ENCODE results near the gene TRABD2B.

Gene TRABD2B

DNA sequence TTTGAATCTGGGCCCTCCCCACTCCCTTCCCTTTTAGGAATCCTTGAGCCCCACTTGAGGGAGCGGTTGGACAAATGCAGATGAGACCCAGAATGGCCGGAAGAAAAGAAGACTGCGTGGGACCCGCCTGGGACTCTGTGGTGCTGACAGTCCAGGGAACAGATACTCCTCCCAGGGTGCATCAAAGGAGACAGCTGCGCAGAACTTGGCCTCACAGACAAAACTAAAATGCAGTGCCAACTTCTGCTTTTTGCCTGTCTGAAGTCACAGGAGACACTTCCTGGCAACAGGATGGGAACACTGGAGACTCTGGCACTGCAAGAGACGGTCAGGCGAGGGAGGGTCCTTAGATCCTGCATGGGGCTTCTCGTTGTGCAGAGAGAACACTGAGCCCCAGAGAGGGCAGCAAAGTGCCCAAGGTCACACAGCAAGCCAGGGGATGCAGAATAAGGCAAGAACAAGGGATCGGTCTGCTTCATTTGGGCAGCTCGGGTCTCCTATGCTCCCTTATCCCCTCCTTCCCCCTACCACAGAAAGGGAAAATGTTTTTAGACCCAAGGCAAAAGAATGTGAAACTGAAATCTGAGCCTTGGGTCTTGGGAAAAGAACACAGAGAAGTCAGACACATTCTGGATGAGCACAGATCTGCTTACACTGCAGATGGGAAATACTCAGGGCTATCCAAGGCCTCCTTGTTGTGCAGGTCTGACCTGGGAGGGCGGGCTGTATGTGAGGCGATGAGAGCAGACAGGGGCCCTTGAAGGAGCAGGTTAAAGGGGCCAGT is 182.4 kb downstream of the TRABD2B start:
- H3K9me3 ChIP-seq (ENCODE audit: control insufficient read depth, low read length), result no peaks in the 10 kb centered on the region
- no peak overlapping the region for H3K4me3 ChIP-seq (ENCODE audit: insufficient read depth in 1 of 2, low read depth in 1 of 2, low read length in 2 of 2)
- H2BK5ac ChIP-seq (ENCODE audit: low read depth, low read length, poor library complexity, severe bottlenecking), result no peak overlapping the region
- no peak overlapping the region for H3K4me2 ChIP-seq (ENCODE audit: low read length, poor library complexity, severe bottlenecking)
- H3K4ac ChIP-seq (ENCODE audit: low read depth in 1 of 2, low read length in 2 of 2), result no peak overlapping the region
- H3K14ac ChIP-seq (ENCODE audit: low read length in 2 of 2), result no peak overlapping the region
- H4K91ac ChIP-seq (ENCODE audit: low read length), result no peak overlapping the region
- no peak overlapping the region for H2AK5ac ChIP-seq (ENCODE audit: low read length, severe bottlenecking)
- no peak overlapping the region for H3K9ac ChIP-seq (ENCODE audit: low read length)
- no peak overlapping the region for H2AFZ ChIP-seq (ENCODE audit: low read depth, low read length)
- no peak overlapping the region for H2BK120ac ChIP-seq (ENCODE audit: low read depth, low read length)
- no peaks in the 10 kb centered on the region for H3K36me3 ChIP-seq (ENCODE audit: control insufficient read depth in 1 of 2, insufficient read depth in 2 of 2, low read depth in 1 of 2, low read length in 2 of 2)
- no peak overlapping the region for H2BK15ac ChIP-seq (ENCODE audit: low read depth, poor library complexity, severe bottlenecking)
- H3K79me1 ChIP-seq (replicated peaks; ENCODE audit: low read length, poor library complexity, severe bottlenecking), result no peaks in the 10 kb centered on the region
- DNase-seq, result no peak
- H3K18ac ChIP-seq (ENCODE audit: low read depth in 1 of 2, low read length in 2 of 2), result no peak overlapping the region
- H3K23ac ChIP-seq (ENCODE audit: low read length in 2 of 2), result no peak overlapping the region
- no peak overlapping the region for H3K27ac ChIP-seq (ENCODE audit: low read length, poor library complexity, severe bottlenecking)
- H3K4me1 ChIP-seq (ENCODE audit: control insufficient read depth, insufficient read depth, low read depth, low read length), result no peaks in the 10 kb centered on the region
- WGBS, result 75% methylated on average over 10 of the region's 12 CpGs
- no peak overlapping the region for H4K8ac ChIP-seq (ENCODE audit: low read length)
- no peak overlapping the region for H2BK12ac ChIP-seq (ENCODE audit: low read length in 2 of 2)
- peaks cover 13 to 37% of the 10 kb centered on the region in 2 experiments for H3K27me3 ChIP-seq (ENCODE audit: control insufficient read depth in 1 of 2, insufficient read depth in 1 of 2, low read length in 2 of 2)

DNA sequence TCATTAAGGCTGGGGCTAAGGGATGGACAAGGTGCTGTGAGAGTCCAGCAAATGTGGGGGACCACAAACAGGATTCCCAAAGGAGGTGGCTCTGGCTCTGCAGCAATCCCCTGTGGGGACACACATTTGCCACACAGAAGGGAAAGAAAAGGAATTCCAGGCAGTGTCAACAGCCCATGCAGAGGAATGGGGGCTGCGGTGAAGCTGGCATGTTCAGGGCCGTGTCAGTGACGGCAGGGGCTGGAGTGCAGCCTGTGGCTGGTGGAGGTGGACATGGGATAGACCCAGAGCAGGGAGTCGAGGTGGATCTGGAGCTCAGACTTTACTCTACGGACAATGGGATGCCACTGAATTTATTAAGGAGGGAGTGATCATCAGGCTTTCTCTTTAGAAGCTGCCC is 183.2 kb downstream of the TRABD2B start:
- H3K14ac ChIP-seq (ENCODE audit: low read length in 2 of 2), result no peak overlapping the region
- H3K18ac ChIP-seq (ENCODE audit: low read depth in 1 of 2, low read length in 2 of 2), result no peak overlapping the region
- H2AFZ ChIP-seq (ENCODE audit: low read depth, low read length), result no peak overlapping the region
- H4K91ac ChIP-seq (ENCODE audit: low read length), result no peak overlapping the region
- H3K4ac ChIP-seq (ENCODE audit: low read depth in 1 of 2, low read length in 2 of 2), result no peak overlapping the region
- 73% methylated on average over 5 of the region's 5 CpGs for WGBS
- no peaks in the 10 kb centered on the region for H3K79me1 ChIP-seq (replicated peaks; ENCODE audit: low read length, poor library complexity, severe bottlenecking)
- H2BK12ac ChIP-seq (ENCODE audit: low read length in 2 of 2), result no peak overlapping the region
- H4K8ac ChIP-seq (ENCODE audit: low read length), result no peak overlapping the region
- H3K27me3 ChIP-seq (ENCODE audit: control insufficient read depth in 1 of 2, insufficient read depth in 1 of 2, low read length in 2 of 2), result peaks cover 13 to 37% of the 10 kb centered on the region in 2 experiments
- no peak overlapping the region for H3K4me3 ChIP-seq (ENCODE audit: insufficient read depth in 1 of 2, low read depth in 1 of 2, low read length in 2 of 2)
- no peaks in the 10 kb centered on the region for H3K9me3 ChIP-seq (ENCODE audit: control insufficient read depth, low read length)
- no peak overlapping the region for H3K4me2 ChIP-seq (ENCODE audit: low read length, poor library complexity, severe bottlenecking)
- no peak overlapping the region for H2BK15ac ChIP-seq (ENCODE audit: low read depth, poor library complexity, severe bottlenecking)
- H2BK5ac ChIP-seq (ENCODE audit: low read depth, low read length, poor library complexity, severe bottlenecking), result no peak overlapping the region
- no peak overlapping the region for H3K23ac ChIP-seq (ENCODE audit: low read length in 2 of 2)
- H3K9ac ChIP-seq (ENCODE audit: low read length), result no peak overlapping the region
- DNase-seq, result no peak
- H3K36me3 ChIP-seq (ENCODE audit: control insufficient read depth in 1 of 2, insufficient read depth in 2 of 2, low read depth in 1 of 2, low read length in 2 of 2), result no peaks in the 10 kb centered on the region
- H3K4me1 ChIP-seq (ENCODE audit: control insufficient read depth, insufficient read depth, low read depth, low read length), result no peaks in the 10 kb centered on the region
- H3K27ac ChIP-seq (ENCODE audit: low read length, poor library complexity, severe bottlenecking), result no peak overlapping the region
- H2BK120ac ChIP-seq (ENCODE audit: low read depth, low read length), result no peak overlapping the region
- no peak overlapping the region for H2AK5ac ChIP-seq (ENCODE audit: low read length, severe bottlenecking)

DNA sequence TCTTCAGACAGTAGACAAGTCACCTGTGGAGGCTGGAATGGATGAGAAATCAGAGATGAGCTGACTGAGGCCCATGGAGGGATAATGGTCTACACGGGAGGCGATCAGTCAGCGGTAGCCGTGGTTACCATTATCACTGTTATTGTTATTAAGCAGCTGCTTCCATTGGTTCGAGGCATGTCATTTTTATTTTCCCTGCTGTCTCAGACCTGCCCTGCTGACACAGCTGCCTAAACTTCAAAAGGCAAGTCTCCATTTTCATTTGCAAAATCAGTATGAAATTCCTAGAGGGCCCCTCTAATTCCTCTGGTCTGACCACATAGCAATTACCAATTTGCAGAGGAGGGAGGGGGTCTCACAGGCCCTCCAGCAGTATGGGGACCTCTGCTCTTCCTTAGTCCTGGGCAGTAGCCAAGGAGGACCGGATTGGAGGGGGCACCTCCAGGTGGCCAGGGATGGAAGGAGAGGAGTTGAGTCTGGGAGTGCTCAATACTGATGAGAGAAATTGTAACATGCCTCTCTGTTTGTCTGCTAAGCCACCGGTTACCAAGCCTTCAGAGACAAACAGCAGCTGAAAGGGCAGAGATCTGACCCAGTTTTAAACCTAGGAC is 184.2 kb downstream of the TRABD2B start:
- Histone ChIP-seq H3K4me2 (ENCODE audit: low read length, poor library complexity, severe bottlenecking) (no peak overlapping the region), H2BK5ac (ENCODE audit: low read depth, low read length, poor library complexity, severe bottlenecking) (no peak overlapping the region), H2AK5ac (ENCODE audit: low read length, severe bottlenecking) (no peak overlapping the region), H3K14ac (ENCODE audit: low read length in 2 of 2) (no peak overlapping the region), H4K91ac (ENCODE audit: low read length) (no peak overlapping the region), H2BK12ac (ENCODE audit: low read length in 2 of 2) (no peak overlapping the region), H4K8ac (ENCODE audit: low read length) (no peak overlapping the region), H3K18ac (ENCODE audit: low read depth in 1 of 2, low read length in 2 of 2) (no peak overlapping the region), H3K23ac (ENCODE audit: low read length in 2 of 2) (no peak overlapping the region), H2BK120ac (ENCODE audit: low read depth, low read length) (no peak overlapping the region), H2BK15ac (ENCODE audit: low read depth, poor library complexity, severe bottlenecking) (no peak overlapping the region), H3K9me3 (ENCODE audit: control insufficient read depth, low read length) (no peaks in the 10 kb centered on the region), H3K36me3 (ENCODE audit: control insufficient read depth in 1 of 2, insufficient read depth in 2 of 2, low read depth in 1 of 2, low read length in 2 of 2) (no peaks in the 10 kb centered on the region), H3K4ac (ENCODE audit: low read depth in 1 of 2, low read length in 2 of 2) (no peak overlapping the region), H3K27me3 (ENCODE audit: control insufficient read depth in 1 of 2, insufficient read depth in 1 of 2, low read length in 2 of 2) (peaks cover 13 to 37% of the 10 kb centered on the region in 2 experiments), H3K9ac (ENCODE audit: low read length) (no peak overlapping the region), H3K79me1 (replicated peaks; ENCODE audit: low read length, poor library complexity, severe bottlenecking) (no peaks in the 10 kb centered on the region), H2AFZ (ENCODE audit: low read depth, low read length) (no peak overlapping the region), H3K4me3 (ENCODE audit: insufficient read depth in 1 of 2, low read depth in 1 of 2, low read length in 2 of 2) (no peak overlapping the region), H3K4me1 (ENCODE audit: control insufficient read depth, insufficient read depth, low read depth, low read length) (no peaks in the 10 kb centered on the region), H3K27ac (ENCODE audit: low read length, poor library complexity, severe bottlenecking) (no peak overlapping the region)
- WGBS, result 73% methylated on average over 7 of the region's 7 CpGs
- no peak for DNase-seq

DNA sequence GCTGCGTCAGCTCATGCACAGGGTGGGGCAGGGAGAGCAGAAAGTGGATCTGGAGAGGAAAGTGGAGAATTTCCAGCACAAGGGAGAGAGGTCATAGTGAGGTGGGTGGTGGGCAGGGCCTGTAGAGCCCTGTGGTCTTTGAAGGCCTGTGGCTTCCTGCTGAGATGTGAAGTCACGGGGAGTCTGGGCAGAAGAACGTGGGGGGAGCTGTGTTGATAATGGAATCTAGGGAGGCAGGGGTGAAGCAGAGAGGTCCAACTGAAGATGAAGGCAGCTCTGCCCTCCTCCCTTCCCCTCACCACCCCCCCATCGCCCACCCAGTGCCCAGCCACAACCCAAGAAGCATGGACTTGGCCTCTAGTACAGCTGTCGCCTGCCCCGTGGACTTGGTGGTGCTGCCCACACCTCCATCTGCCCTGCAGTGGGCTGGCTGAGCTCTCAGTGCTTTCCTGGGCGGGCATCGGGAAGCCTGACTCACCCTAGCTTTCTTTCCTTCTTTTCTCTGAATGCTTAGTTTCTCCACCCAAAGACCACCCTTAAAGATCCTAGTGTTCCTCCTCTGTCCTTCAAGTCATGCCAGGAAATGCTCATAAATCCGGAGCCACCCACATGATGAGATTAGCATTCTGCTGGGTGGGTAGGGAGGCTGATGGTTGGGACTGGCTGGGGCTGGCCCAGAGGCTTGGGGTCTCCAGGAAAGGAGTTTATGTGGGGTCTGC is 186.1 kb downstream of the TRABD2B start:
- Histone ChIP-seq H2BK15ac (ENCODE audit: low read depth, poor library complexity, severe bottlenecking) (no peak overlapping the region), H3K4me3 (ENCODE audit: insufficient read depth in 1 of 2, low read depth in 1 of 2, low read length in 2 of 2) (no peak overlapping the region), H3K18ac (ENCODE audit: low read depth in 1 of 2, low read length in 2 of 2) (no peak overlapping the region), H3K27ac (ENCODE audit: low read length, poor library complexity, severe bottlenecking) (no peak overlapping the region), H3K36me3 (ENCODE audit: control insufficient read depth in 1 of 2, insufficient read depth in 2 of 2, low read depth in 1 of 2, low read length in 2 of 2) (no peaks in the 10 kb centered on the region), H2AK5ac (ENCODE audit: low read length, severe bottlenecking) (no peak overlapping the region), H3K9me3 (ENCODE audit: control insufficient read depth, low read length) (no peaks in the 10 kb centered on the region), H4K91ac (ENCODE audit: low read length) (no peak overlapping the region), H3K4me2 (ENCODE audit: low read length, poor library complexity, severe bottlenecking) (no peak overlapping the region), H3K9ac (ENCODE audit: low read length) (no peak overlapping the region), H3K79me1 (replicated peaks; ENCODE audit: low read length, poor library complexity, severe bottlenecking) (no peaks in the 10 kb centered on the region), H2AFZ (ENCODE audit: low read depth, low read length) (no peak overlapping the region), H3K14ac (ENCODE audit: low read length in 2 of 2) (no peak overlapping the region), H3K27me3 (ENCODE audit: control insufficient read depth in 1 of 2, insufficient read depth in 1 of 2, low read length in 2 of 2) (peaks cover 13 to 27% of the 10 kb centered on the region in 2 experiments), H3K4me1 (ENCODE audit: control insufficient read depth, insufficient read depth, low read depth, low read length) (no peaks in the 10 kb centered on the region), H2BK120ac (ENCODE audit: low read depth, low read length) (no peak overlapping the region), H2BK5ac (ENCODE audit: low read depth, low read length, poor library complexity, severe bottlenecking) (no peak overlapping the region), H2BK12ac (ENCODE audit: low read length in 2 of 2) (no peak overlapping the region), H3K4ac (ENCODE audit: low read depth in 1 of 2, low read length in 2 of 2) (no peak overlapping the region), H4K8ac (ENCODE audit: low read length) (no peak overlapping the region), H3K23ac (ENCODE audit: low read length in 2 of 2) (no peak overlapping the region)
- DNase-seq, result no peak
- WGBS, result 72% methylated on average over 7 of the region's 9 CpGs
